Measurements from ENCODE around the gene ZSCAN20.

Gene ZSCAN20

DNA sequence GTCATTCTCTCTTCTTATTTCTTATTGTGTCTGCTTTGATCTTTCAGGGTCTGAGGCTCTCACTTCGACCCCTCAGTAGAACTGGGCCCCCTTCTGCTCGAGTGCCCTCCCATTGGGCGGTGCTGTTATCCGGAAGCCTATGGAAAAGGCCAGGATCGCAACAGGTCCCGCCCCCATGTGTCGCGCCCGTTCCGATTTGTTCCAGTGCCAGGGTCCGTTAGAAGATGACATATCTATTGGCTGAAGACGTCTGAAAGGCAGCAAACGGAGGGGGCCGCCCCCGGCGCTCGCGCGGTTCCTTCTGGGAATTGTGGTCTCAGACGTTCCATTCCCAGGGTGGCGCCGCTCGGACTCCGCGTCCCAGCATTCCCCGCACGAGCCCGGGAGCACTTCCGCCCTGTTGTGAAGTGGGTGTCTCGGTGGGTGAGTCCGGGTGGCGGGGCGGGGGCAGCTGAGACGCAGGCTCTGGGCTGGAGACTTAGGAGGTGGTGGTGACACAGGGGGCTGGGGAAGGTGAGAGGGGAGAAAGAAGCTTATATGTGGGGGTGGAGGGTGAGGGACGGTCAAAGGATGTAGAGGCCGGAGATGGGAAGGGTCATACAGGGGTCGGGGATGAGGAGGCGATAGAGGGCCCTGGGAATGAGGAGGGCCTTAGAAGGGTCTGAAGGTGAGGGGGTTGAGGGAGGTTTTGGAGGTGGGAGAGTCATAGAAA, at the start of gene ZSCAN20:
TSS of gene ZSCAN20 (plus strand) at position 377 of the 712 bp plus-strand sequence. CDS start 6,644 bp downstream, outside the sequence.
- DNase-seq = peak; percentile 94

GRCh38 chr1:33424205-33424604, 48.2 kb upstream of the ZSCAN20 start:
- DNase-seq = no peak

DNA sequence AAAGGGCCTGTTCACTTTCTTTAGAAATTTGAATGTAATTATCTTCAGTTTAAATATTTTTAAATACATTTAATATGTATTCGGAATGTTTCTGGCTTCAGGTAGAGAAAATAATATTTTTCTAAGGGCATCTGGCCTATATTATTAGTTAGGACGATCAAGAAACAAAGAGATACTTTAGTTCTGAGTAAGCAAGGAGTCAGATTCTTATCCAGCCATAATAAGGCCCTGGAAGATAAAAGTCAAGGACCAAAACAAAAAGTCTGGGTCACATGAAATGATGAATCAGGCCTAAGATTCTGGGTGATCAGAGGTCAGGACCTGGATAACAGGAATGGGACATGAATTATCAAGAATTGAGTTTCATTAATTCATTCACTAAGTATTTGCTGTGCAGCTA, 47.8 kb upstream of the ZSCAN20 start:
- no peak for DNase-seq

DNA sequence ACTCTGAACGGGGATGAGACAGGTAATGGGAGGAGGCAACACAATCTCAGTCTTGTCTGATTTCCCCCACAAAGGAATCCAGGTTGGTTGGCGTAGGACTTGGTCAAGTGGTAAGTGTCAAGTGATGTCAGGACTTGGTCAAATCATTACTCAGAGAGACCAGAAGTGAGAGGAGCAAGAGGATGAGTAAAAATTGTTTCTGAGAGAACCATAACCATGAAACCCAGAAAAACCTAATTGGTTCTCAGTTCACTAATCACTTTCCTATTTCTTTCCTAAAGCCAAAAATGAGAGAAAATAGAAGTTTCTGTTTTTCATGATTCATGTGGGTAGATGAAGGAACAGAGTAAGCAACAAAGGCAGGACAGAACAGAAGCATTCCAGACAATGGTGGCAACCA, 46.5 kb upstream of the ZSCAN20 start:
- DNase-seq = no peak

- no peak for DNase-seq
Observed at GRCh38 chr1:33426916-33427315, 45.5 kb upstream of the ZSCAN20 start.

- DNase-seq = no peak
Observed at GRCh38 chr1:33428661-33429060, 43.8 kb upstream of the ZSCAN20 start.

DNA sequence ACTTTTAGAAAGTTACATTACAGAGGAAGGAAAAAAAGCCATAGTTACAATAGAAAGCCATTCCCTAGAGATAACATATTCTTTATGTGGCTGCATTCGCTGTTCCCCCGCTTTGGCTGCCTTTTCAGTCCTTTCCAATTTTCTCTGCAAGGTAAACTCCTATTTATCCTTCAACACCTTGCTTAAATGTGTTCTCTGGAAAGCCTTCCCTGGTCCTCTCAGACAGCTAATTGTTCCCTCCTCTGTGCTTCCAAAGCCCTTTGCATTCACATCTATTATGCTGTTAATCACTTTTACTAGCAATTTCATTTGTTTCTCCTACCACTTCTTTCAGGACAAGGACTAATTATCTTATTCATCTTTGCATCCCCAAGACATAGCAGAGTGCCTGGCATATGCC, 43.1 kb upstream of the ZSCAN20 start:
- DNase-seq = no peak

DNA sequence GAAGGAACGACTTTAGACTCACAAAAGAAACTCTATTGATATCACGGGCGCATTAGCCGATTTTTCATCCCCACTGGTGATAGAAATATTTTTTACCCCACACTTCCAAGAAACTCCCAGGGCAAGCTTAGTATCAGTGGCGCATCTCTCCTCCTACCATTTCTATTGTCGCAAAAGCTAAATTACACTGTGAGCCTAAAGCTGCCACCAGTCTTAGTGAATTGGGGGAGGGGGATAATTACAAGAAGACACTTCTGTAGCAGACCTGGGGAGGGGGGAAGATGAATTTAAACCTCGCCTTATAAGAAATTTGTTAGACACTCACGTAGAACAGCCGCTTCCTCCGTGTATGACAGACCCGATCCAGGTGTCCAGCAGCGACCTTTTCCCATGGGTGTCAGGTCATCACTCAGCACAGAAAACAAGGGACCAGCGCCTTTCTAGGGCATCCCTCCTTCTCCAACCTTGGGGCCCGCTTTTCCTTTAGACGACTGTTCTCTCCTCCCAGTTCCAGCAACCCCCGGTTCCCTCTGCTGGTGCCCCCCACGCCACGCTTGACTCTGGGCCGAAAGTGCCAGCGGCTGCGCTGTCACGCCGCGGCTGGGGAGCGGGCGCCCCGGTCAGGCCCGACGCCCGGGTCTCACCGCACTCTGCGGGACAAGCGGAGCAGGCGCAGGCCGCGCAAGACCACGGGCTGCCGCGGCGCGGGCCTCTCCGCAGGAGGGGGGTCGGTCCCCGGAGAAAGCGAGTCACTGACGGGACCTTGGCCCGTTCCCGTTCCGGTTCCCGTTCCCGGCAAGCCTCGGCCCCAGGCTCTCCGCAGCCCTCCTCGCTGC, 42.4 kb upstream of the ZSCAN20 start:
- DNase-seq = peak; percentile 22

DNA sequence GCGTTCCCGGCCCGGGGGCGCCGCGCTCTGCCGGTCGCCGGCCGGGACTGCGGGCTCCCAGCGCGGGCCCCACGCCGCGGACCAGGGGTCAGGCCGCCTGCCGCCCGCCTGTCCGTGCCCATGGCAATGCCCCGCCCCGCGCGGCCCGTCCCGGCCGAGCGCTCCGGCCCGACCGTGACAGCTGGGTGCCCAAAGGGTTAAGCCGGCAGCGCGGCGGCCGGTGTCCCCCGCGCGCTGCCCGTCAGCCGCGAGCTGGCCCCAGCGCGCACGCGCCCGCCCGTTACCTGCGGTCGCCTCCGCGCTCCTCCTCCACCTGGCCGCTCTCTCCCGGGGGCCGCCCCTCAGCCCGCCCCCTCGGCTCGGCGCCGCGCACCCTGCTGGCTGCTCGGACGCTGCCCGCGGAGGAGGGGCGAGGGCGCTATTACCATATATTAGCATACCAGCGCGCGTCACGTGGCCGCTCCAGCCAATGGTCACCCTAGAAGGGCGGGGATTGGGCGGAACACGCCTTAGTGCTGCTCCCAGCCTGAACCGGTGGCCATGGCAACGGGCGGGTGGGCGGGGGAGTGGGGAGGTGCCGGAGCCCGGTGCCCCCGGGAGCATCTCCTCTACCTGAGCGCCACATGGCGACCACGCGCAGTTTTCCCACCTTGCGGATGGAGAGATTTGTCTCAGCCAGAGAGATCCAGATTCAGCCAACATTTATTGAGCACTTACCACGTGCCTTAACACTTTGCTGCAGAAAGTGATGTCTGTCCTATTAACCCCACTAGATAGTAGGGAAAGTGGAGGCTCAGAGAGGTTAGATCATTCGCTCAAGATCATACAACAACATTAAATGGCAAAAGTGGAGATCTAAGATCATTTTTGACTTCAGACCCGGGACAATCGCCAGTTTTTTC, 41.5 kb upstream of the ZSCAN20 start, which contains the start of gene PHC2:
TSS of gene PHC2 (minus strand) at position 404 of the 902 bp plus-strand sequence. CDS start 55,556 bp downstream, outside the sequence.
- peak; percentile 97 for DNase-seq

DNA sequence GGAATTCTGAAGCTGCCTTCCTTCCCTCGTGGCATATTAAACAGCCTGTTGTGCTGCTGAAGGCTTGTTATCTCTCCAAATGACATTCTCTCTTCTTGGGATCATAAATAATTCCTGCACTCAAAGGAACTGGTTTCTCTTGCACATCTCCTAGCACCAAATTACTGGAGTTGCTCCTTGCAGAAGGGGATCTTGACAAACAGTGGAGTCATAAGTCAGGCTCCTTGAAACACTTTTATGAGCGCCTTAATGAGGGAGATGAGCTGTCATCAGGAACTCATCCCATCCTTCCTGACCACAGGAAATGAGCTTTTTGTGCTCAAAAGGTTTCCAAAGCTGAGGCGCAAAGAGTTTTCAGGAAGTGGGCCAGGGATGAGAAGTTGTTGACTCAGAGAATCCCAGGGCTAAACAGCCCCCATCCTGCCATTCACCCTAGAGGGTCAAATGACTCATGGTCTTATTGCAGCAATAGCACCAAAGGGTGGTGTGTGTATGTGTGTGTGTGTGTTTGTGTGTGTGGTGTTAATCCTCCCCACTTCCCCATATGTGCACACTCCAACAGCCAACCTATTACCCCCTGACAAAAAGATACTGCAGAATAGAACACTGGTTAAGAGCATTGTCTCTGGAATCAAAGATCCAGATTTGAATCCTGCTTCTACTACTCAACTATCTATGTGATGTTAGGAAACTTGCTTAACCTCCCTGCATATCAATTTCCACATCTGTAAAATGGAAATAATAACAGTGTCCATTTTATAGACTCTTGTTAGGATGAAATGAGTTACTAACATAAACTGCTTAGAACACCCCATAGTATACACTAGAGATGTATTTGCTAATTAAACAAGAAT, 38.7 kb upstream of the ZSCAN20 start:
- no peak for DNase-seq

GRCh38 chr1:33434363-33434750, 38.1 kb upstream of the ZSCAN20 start:
- no peak for DNase-seq

DNA sequence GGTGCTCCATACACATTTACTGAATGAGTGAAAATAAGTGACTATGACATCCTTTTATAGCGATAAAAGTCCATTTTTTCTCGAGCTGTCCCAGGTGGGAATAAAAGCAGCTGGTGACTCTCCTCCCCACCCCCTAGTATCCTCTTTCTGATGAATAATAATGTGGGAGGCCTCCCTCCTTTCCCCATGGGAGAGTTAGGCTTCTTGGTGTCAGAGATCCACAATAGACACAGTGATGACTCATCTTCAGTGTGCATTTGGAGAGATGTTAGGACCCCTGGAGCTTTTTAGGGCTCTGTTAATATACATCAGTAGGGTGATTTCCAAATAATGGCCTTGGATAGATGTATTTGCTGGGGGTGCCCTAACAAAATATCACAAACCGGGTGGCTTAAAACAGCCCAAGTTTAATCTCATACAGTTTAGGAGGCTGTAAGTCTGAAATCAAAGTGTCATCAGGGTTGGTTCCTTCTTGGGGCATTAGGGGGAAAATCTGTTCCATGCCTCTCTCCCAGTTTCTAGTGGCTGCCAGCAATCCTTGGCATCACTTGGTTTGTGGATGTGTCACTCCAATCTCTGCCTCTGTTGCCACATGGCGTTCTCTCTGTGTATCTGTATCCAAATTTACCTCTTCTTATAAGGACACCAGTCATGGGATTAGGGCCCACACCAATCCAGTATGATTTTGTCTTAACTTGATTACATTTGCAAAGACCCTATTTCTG, 37.2 kb upstream of the ZSCAN20 start:
- peak; percentile 10 for DNase-seq

GRCh38 chr1:33436557-33437285, 35.7 kb upstream of the ZSCAN20 start:
- no peak for DNase-seq

DNA sequence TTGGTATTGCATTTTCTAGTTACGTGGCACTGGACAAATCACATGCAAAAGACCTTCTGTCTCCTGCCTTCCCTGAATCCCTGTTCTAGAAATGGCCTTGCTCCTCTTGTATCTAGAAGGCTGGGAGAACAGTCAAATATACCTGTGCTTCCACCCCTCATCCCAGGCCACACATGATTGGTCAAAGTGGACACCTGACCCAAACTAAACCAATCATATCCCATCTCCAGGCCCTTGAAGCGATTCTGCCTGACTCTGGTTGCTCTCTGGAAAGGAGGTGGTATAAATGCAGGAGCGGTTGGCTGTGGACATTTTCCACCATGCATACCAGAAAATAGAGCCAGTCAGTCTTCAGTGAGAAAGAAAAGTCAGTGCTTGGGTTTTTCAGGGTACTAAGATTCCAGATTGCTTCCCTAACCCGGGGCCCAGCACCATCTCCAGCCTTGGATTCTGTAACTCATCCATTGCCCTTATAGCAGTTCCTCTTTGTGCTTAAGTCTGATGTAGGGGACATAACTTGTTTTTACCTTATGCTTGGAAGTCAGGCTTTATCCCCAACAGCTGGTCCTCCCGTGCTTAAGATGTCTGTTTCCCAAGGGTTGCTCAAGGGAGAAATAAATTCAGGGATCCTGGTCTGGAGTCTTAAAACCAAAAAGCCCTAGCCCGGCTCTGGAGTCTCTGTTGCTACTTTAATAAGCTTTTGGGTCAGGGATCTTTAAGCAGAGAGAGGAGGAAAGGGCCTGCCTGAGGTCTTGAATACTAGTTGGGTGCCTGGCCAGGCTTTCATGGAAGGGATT, 33.9 kb upstream of the ZSCAN20 start:
- no peak for DNase-seq

GRCh38 chr1:33439662-33440061, 32.8 kb upstream of the ZSCAN20 start:
- no peak for DNase-seq

GRCh38 chr1:33441088-33441745, 31.2 kb upstream of the ZSCAN20 start:
- DNase-seq = no peak

- DNase-seq = no peak
Observed at GRCh38 chr1:33442141-33442540, 30.3 kb upstream of the ZSCAN20 start.

DNA sequence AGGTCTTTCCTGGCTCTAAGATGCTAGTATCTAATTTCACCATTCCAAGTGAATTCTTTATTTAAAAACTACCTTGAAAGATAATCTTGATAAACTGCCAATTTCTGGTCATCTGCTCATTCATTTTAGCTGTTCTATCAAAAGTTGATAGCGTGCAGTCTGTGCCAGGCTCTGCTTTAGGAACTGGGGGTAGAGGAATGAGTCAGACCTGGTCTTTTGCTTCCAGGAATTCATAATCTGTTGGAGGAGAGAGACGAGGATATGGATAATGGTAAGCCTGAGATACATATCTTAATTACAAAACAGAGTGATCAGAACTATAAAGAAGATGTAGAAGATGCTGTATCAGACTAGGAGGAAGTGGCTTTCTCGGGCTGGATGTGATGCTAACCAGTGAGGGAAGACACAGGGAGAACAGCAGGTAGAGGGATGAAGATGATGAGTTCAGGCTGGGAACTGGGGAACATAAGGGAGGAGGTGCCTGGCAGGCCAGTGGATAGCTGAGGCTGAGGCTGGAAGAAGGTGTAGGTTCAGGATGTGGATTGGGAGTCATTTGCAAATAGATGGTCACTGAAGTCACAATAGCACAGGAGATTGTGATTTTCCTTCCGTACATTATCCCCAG, 29.3 kb upstream of the ZSCAN20 start:
- no peak for DNase-seq

GRCh38 chr1:33443705-33444180, 28.7 kb upstream of the ZSCAN20 start:
- no peak for DNase-seq

Measured in NCI-H146 (cell line).